ENCODE measurements around the gene EPC1.

DNA sequence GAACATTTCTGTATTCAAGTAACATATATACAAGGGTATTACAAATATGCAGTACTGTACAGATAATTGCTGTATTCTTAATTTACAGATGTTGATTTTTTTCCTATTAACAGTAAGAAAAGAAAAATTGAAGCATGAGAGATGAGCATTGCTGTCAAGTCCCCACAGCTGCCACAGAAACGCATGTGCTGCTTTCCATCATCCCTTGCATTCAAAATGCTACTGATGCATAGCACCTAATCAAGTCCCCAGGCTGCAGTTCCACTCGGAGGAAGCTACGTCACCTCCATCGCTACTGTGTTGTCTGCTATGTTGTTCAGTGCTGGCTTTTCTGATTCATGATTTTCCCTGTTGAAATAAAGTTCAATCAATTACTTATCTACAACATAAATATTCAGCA lies 78.2 kb downstream of the EPC1 start:
- TF ChIP-seq, protein P1, sequence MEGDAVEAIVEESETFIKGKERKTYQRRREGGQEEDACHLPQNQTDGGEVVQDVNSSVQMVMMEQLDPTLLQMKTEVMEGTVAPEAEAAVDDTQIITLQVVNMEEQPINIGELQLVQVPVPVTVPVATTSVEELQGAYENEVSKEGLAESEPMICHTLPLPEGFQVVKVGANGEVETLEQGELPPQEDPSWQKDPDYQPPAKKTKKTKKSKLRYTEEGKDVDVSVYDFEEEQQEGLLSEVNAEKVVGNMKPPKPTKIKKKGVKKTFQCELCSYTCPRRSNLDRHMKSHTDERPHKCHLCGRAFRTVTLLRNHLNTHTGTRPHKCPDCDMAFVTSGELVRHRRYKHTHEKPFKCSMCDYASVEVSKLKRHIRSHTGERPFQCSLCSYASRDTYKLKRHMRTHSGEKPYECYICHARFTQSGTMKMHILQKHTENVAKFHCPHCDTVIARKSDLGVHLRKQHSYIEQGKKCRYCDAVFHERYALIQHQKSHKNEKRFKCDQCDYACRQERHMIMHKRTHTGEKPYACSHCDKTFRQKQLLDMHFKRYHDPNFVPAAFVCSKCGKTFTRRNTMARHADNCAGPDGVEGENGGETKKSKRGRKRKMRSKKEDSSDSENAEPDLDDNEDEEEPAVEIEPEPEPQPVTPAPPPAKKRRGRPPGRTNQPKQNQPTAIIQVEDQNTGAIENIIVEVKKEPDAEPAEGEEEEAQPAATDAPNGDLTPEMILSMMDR (IDR thresholded peaks at IDR 0.05): no peak
- TF ChIP-seq POLR2A (IDR thresholded peaks at IDR 0.05) (no peak), POLR2AphosphoS5 (IDR thresholded peaks at IDR 0.05) (no peak)
